Measurements from ENCODE around the gene HDAC4. TPM values are rescaled to one million over a fixed set of nuclear protein-coding genes. Genes with fewer than 3 reads are reported as not detected.

HDAC4 gene
- total RNA-seq, 1 experiment from 2014 or later: 32.0 TPM

- H4K91ac ChIP-seq (ENCODE audit: insufficient read length, low read depth, low read length): no peak overlapping the region
- no peaks in the 10 kb centered on the region for H3K79me2 ChIP-seq (ENCODE audit: insufficient read depth, low read length)
- H3K4me1 ChIP-seq (ENCODE audit: insufficient read depth, low read length): no peaks in the 10 kb centered on the region
- TF ChIP-seq CTCF (conservative IDR thresholded peaks at IDR 0.05): no peak
- H3K23ac ChIP-seq (ENCODE audit: insufficient read length, low read depth, low read length): no peak overlapping the region
- WGBS (ENCODE audit: extremely low coverage, insufficient read length, low lambda C conversion rate): no CpG with 5 or more reads among the region's 18 CpGs
- no peak overlapping the region for H3K4me2 ChIP-seq (ENCODE audit: insufficient read depth, insufficient read length, low read length)
- no peak overlapping the region for H3K18ac ChIP-seq (ENCODE audit: insufficient read length, low read depth, low read length)
- H2BK20ac ChIP-seq (ENCODE audit: low read depth, low read length, poor library complexity, severe bottlenecking): no peak overlapping the region
- no peak overlapping the region for H4K8ac ChIP-seq (replicated peaks; ENCODE audit: insufficient read length, low read depth, low read length)
- H3K4me1 Mint-ChIP-seq: no peaks in the 10 kb centered on the region
- no peak overlapping the region for H3K4ac ChIP-seq (ENCODE audit: low read depth, low read length)
- no peak overlapping the region for H2BK15ac ChIP-seq (ENCODE audit: low read depth, low read length)
- no peak overlapping the region for H3K14ac ChIP-seq (ENCODE audit: insufficient read depth, low read length)
- H2BK120ac ChIP-seq (ENCODE audit: low read depth, low read length, poor library complexity, severe bottlenecking): no peak overlapping the region
- no peak overlapping the region for H3T11ph ChIP-seq (ENCODE audit: low read length)
- no peaks in the 10 kb centered on the region; a peak in 1 of 5 replicates for H3K9me3 Mint-ChIP-seq
- H3K27ac ChIP-seq (ENCODE audit: insufficient read length, low read depth, low read length): no peak overlapping the region
- no peak for DNase-seq
- H4K20me1 ChIP-seq (ENCODE audit: control insufficient read depth, insufficient read depth, insufficient read length): no peaks in the 10 kb centered on the region
- no peak overlapping the region for H3K56ac ChIP-seq (ENCODE audit: insufficient read length, low read depth, low read length)
- H3K27me3 Mint-ChIP-seq (ENCODE audit: low read depth): no peaks in the 10 kb centered on the region
- H2AK5ac ChIP-seq (ENCODE audit: insufficient read length, low read length): no peak overlapping the region
- no peak overlapping the region for H2BK12ac ChIP-seq (ENCODE audit: insufficient read length, low read depth, low read length)
- H3K9ac ChIP-seq (ENCODE audit: extremely low read depth, insufficient read length, low read length): no peak overlapping the region
- no peak overlapping the region; a peak in 1 of 7 replicates for H3K27ac Mint-ChIP-seq
- H2BK5ac ChIP-seq (ENCODE audit: insufficient read length, low read length): no peak overlapping the region
- no peak overlapping the region for H4K5ac ChIP-seq (ENCODE audit: insufficient read length, low read depth, low read length)
- no peaks in the 10 kb centered on the region for H3K27me3 ChIP-seq (ENCODE audit: insufficient read depth, low read length)
- H3K36me3 Mint-ChIP-seq (ENCODE audit: insufficient read depth in 1 of 3, low read depth in 3 of 3): no peaks in the 10 kb centered on the region; a peak in 2 of 7 replicates
- H3K4me3 Mint-ChIP-seq: no peak overlapping the region
- no peak overlapping the region for H2AFZ ChIP-seq (ENCODE audit: low read length)
- H3K9me3 ChIP-seq (ENCODE audit: control insufficient read depth, low read depth, low read length): no peaks in the 10 kb centered on the region
- no peaks in the 10 kb centered on the region for H3K79me1 ChIP-seq (ENCODE audit: insufficient read depth, low read depth, low read length, poor library complexity, severe bottlenecking)
- H3K23me2 ChIP-seq (ENCODE audit: insufficient read length, low read depth, low read length, poor library complexity, severe bottlenecking): no peaks in the 10 kb centered on the region
Observed at GRCh38 chr2:239117831-239118230, 283.0 kb downstream of the HDAC4 start.
